Upper lobe of left lung (tissue), 6 donors: Measurements from ENCODE around the gene FOXP1. TPM values are rescaled to one million over a fixed set of nuclear protein-coding genes. Genes with fewer than 3 reads are reported as not detected.

Experiments
- ATAC-seq, 2 donors: fragments of 200-7000 bp; cut with Tn5 transposase; one replicate each; pipeline ENCODE4 v1.9.1; 2022; ENCODE audit warnings: mild to moderate bottlenecking in 2 of 2, moderate library complexity in 2 of 2; ENCODE audit not compliant: low FRiP score in 2 of 2
- DNase-seq, 2 donors: peaks; one replicate each; pipeline ENCODE4 v3.0.0-alpha.2; 2019 to 2020
- H3K27ac ChIP-seq, 4 donors: fragments of 200-600 bp; sonication (generic); one replicate each; pipeline ENCODE4 v1.5.1; 2016 to 2019
- H3K27me3 ChIP-seq, 4 donors: fragments of 200-600 bp; sonication (generic); one replicate each; pipeline ENCODE4 v1.5.1; 2017 to 2019
- H3K36me3 ChIP-seq, 4 donors: fragments of 200-600 bp; sonication (generic); one replicate each; pipeline ENCODE4 v1.5.1; 2016 to 2019
- H3K4me1 ChIP-seq, 4 donors: fragments of 200-600 bp; sonication (generic); one replicate each; pipeline ENCODE4 v1.5.1; 2018 to 2019
- H3K4me3 ChIP-seq, 4 donors: fragments of 200-600 bp; sonication (generic); one replicate each; pipeline ENCODE4 v1.5.1; 2017 to 2019; ENCODE audit warnings: mild to moderate bottlenecking in 2 of 4, moderate library complexity in 1 of 4
- H3K9me3 ChIP-seq, 4 donors: fragments of 200-600 bp; sonication (generic); one replicate each; pipeline ENCODE4 v1.5.1; 2018 to 2019
- EP300 ChIP-seq, 4 donors: sonication (generic); formaldehyde crosslinking; IDR thresholded peaks; one replicate each; pipeline ENCODE4 v1.5.1; 2017; ENCODE audit warnings: antibody characterized with exemption in 4 of 4, control low read depth in 2 of 4
- POLR2A ChIP-seq, 4 donors: fragments of 450-650 bp; IDR thresholded peaks; one replicate each; pipeline ENCODE4 v1.5.1; 2016 to 2017; ENCODE audit warnings: antibody characterized with exemption in 4 of 4, mild to moderate bottlenecking in 2 of 4
- POLR2AphosphoS5 ChIP-seq, 2 donors: sonication (generic); formaldehyde crosslinking; IDR thresholded peaks; one replicate each; pipeline ENCODE4 v1.5.1; 2017; ENCODE audit warnings: antibody characterized with exemption in 2 of 2
- WGBS, 2 donors: methylation state at CpG; one replicate each; pipeline ENCODE4 v1.1.5; 2017 to 2018; 5-methylcytosine and 5-hydroxymethylcytosine counted together
- total RNA-seq, 6 donors: library from RNA; depleted of rRNA in 4 of 6; stranded (reverse); fragments of >200 nt in 4 of 6; gene quantifications; one replicate each; pipeline versions ENCODE4 v1.1.0 to v1.2.1, GENCODE V29; 2016 to 2021
- TF ChIP-seq, protein P1 (sequence below), 6 experiments: fragments of 450-650 bp in 4 of 6; fragments of 200-600 bp in 2 of 6; sonication (generic) in 2 of 6; IDR thresholded peaks; one replicate each; pipeline ENCODE4 v1.5.1; 2016 to 2019; ENCODE audit warnings: antibody characterized with exemption in 6 of 6
- donor health status: DM: no; HTN: no; CAD: no; lungs with moderate emphysema.
- donor health status: DM: no; HTN: yes; CAD: no; lungs with severe emphysema.

FOXP1 gene
- total RNA-seq, 6 donors from 2014 or later = 103 to 248 (median 134) TPM

DNA sequence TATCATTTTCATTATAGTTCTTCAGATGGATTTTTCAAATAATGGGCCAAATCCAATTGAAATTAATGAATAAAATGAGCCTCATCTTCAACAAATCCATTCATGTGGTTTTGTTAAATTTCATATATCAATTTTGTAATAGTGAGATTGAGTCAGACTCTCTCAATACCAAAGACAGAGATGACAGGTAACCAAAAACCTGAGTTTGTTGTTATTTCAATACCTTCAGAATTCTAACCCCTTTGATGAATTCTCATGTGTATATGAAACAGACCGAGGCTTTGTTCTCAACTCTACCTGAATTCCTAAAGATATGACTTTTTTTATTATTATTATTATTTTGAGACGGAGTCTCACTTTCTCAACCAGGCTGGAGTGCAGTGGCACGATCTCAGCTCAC is 92.8 kb downstream of the FOXP1 start:
- DNase-seq (no peak), ATAC-seq (no peak)
- H3K27me3 ChIP-seq = no peaks in the 10 kb centered on the region
- TF ChIP-seq POLR2AphosphoS5 (IDR thresholded peaks at IDR 0.05) = no peak
- no peak for TF ChIP-seq POLR2A (IDR thresholded peaks at IDR 0.05)
- H3K36me3 ChIP-seq = peaks cover 0 to 7% (median 2%) of the 10 kb centered on the region in 4 donors
- no peak overlapping the region for H3K4me3 ChIP-seq
- WGBS, 2 donors = 96 to 97% methylated on average over 3 of the region's 3 CpGs
- peaks cover 0 to 6% (median 0%) of the 10 kb centered on the region in 4 donors for H3K4me1 ChIP-seq
- no peak overlapping the region for H3K27ac ChIP-seq
- H3K9me3 ChIP-seq = no peaks in the 10 kb centered on the region

DNA sequence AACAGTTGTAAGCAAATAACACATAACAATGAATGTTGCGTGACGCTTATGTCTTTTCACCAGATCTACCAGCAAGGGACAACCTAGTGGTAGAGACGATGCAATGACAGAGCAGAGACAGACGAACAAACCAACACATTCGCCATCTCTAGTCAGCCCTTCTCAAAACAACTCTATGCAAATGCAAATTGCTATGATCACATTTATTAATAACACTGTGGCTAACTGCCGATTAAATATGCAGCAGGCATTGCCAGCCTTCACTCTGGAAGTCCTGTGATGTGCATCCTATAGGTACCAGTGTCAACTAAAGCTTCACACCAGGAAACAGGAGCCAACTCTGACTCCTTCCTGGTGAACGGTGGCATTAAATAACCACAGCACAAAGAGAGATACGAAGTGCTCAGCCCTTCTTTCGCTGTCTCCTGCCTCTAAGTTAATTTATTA is 94.2 kb downstream of the FOXP1 start:
- Histone ChIP-seq H3K27me3 (no peaks in the 10 kb centered on the region), H3K9me3 (no peaks in the 10 kb centered on the region), H3K27ac (no peak overlapping the region), H3K4me1 (peaks cover 0 to 4% (median 0%) of the 10 kb centered on the region in 4 donors), H3K4me3 (no peak overlapping the region), H3K36me3 (peaks cover 0 to 7% (median 2%) of the 10 kb centered on the region in 4 donors)
- WGBS, 2 donors = 89 to 91% methylated on average over 9 of the region's 9 CpGs
- TF ChIP-seq POLR2AphosphoS5 (IDR thresholded peaks at IDR 0.05) (no peak), EP300 (IDR thresholded peaks at IDR 0.05) (no peak), POLR2A (IDR thresholded peaks at IDR 0.05) (no peak)
- TF ChIP-seq, protein P1, sequence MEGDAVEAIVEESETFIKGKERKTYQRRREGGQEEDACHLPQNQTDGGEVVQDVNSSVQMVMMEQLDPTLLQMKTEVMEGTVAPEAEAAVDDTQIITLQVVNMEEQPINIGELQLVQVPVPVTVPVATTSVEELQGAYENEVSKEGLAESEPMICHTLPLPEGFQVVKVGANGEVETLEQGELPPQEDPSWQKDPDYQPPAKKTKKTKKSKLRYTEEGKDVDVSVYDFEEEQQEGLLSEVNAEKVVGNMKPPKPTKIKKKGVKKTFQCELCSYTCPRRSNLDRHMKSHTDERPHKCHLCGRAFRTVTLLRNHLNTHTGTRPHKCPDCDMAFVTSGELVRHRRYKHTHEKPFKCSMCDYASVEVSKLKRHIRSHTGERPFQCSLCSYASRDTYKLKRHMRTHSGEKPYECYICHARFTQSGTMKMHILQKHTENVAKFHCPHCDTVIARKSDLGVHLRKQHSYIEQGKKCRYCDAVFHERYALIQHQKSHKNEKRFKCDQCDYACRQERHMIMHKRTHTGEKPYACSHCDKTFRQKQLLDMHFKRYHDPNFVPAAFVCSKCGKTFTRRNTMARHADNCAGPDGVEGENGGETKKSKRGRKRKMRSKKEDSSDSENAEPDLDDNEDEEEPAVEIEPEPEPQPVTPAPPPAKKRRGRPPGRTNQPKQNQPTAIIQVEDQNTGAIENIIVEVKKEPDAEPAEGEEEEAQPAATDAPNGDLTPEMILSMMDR (IDR thresholded peaks at IDR 0.05) = no peak
- DNase-seq (no peak), ATAC-seq (no peak)

DNA sequence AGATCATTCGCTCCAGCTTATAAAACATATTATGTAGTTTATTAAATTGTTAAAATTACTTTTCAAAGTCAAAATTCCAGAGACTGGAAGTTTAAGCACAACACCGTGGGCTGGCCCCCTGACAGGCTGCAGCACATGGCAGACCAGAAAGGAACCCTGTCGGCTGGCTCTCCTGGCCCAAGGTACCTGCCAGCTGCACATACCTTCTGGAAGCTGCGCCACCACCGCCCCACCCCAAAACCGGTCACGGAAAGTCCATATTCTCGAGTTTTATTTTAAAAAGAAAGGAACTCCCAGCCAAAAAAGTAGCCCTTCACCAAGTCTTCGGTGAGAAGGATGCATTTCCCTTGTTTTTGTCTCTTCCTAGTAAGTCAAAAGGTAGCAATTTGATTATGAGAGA is 94.6 kb downstream of the FOXP1 start:
- no peaks in the 10 kb centered on the region for H3K27me3 ChIP-seq
- TF ChIP-seq POLR2AphosphoS5 (IDR thresholded peaks at IDR 0.05) (no peak), POLR2A (IDR thresholded peaks at IDR 0.05) (no peak), EP300 (IDR thresholded peaks at IDR 0.05) (no peak)
- TF ChIP-seq, protein P1 (IDR thresholded peaks at IDR 0.05) = no peak
- H3K36me3 ChIP-seq = peaks cover 0 to 7% (median 2%) of the 10 kb centered on the region in 4 donors
- WGBS, 2 donors = 92 to 94% methylated on average over 9 of the region's 9 CpGs
- no peak overlapping the region for H3K27ac ChIP-seq
- H3K9me3 ChIP-seq = no peaks in the 10 kb centered on the region
- no peak for ATAC-seq
- H3K4me1 ChIP-seq = peaks cover 0 to 4% (median 0%) of the 10 kb centered on the region in 4 donors
- no peak overlapping the region for H3K4me3 ChIP-seq
- no peak for DNase-seq

DNA sequence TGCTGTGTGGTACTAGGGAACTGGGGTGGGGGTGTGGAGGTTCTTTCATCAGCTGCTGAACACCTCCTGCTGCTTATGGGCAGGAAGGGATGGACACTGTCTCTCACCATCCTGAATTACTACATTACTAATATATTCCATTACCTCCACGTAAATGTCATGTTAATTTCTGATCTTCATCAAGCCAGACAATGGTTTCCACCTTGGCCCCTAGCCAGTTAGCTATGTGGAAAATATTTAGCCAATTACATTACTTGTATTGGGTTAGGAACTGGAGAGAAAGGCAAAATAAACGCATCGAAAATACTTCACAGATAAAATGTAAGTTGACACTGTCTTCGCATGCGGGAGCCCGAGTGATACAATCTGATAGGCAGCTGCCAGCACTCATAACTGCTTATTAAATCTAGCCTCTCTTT is 95.1 kb downstream of the FOXP1 start:
- H3K9me3 ChIP-seq = no peaks in the 10 kb centered on the region
- no peak for DNase-seq
- no peaks in the 10 kb centered on the region for H3K27me3 ChIP-seq
- peaks cover 0 to 4% (median 0%) of the 10 kb centered on the region in 4 donors for H3K4me1 ChIP-seq
- no peak overlapping the region for H3K27ac ChIP-seq
- WGBS, 2 donors = 78 to 82% methylated on average over 6 of the region's 6 CpGs
- peaks cover 0 to 7% (median 2%) of the 10 kb centered on the region in 4 donors for H3K36me3 ChIP-seq
- ATAC-seq = no peak
- no peak overlapping the region for H3K4me3 ChIP-seq
- TF ChIP-seq, protein P1 (IDR thresholded peaks at IDR 0.05) = no peak
- TF ChIP-seq POLR2AphosphoS5 (IDR thresholded peaks at IDR 0.05) (no peak), EP300 (IDR thresholded peaks at IDR 0.05) (no peak), POLR2A (IDR thresholded peaks at IDR 0.05) (no peak)

DNA sequence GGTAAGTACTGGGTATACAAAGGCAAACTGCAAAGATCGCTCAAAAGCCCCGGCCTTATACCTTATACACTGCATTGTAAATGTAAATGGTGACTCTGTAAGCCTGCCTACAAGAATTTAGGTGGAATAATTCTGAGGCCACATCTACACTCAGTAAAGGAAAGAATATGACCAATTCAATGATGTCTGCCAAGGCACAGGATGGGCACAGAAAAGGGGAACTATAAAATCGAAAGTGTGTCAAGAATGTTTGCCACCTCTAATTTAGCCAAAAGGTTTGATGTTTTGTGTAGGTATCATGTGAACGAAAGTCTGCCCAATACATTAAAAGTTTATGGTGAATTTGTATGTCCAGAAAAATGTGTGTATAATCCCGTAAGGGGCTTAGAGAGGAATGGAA is 96.1 kb downstream of the FOXP1 start:
- Histone ChIP-seq H3K27ac (no peak overlapping the region), H3K4me1 (peaks cover 0 to 4% (median 0%) of the 10 kb centered on the region in 4 donors), H3K4me3 (no peak overlapping the region), H3K36me3 (peaks cover 0 to 7% (median 2%) of the 10 kb centered on the region in 4 donors), H3K9me3 (no peaks in the 10 kb centered on the region), H3K27me3 (no peaks in the 10 kb centered on the region)
- TF ChIP-seq, protein P1 (IDR thresholded peaks at IDR 0.05) = no peak
- TF ChIP-seq POLR2AphosphoS5 (IDR thresholded peaks at IDR 0.05) = no peak
- TF ChIP-seq POLR2A (IDR thresholded peaks at IDR 0.05) = no peak
- no peak for TF ChIP-seq EP300 (IDR thresholded peaks at IDR 0.05)
- DNase-seq (no peak), ATAC-seq (no peak)
- WGBS, 2 donors = 75 to 85% methylated on average over 5 of the region's 5 CpGs
